ENCODE results near the gene C17orf58. TPM values are rescaled to one million over a fixed set of nuclear protein-coding genes. Genes with fewer than 3 reads are reported as not detected.

C17orf58 gene
- total RNA-seq, 2 experiments from 2014 or later = 19.4 to 23.7 TPM

DNA sequence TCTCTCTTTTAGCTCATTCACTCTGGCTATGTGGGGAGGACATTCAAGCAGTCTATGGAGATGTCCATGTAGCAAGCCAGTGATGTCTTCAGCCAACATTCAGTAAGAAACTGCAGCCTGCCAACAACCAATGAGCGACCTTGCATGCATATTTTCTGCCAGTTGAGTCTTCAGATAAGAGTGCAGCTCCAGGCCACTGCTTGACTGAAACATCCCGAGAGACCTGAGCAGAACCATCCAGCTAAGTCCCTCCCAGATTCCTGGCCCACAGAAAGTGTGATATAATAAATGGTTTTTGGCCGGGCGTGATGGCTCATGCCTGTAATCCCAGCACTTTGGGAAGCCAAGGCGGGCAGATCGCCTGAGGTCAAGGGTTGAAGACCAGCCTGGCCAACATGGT is 10.5 kb upstream of the C17orf58 start:
- DNase-seq = no peak
- no peaks in the 10 kb centered on the region for H3K27me3 Mint-ChIP-seq
- no peaks in the 10 kb centered on the region for H3K9me3 Mint-ChIP-seq (ENCODE audit: low read depth)
- H3K4me1 Mint-ChIP-seq = peaks cover 5% of the 10 kb centered on the region
- no peaks in the 10 kb centered on the region for H3K36me3 Mint-ChIP-seq (ENCODE audit: low read depth)
- intact Hi-C loops (cut with DNase I, micrococcal nuclease) = no loop called here
- ChIA-PET POLR2A (interaction anchor here (0.6 to 0.7 kb wide), 3 partner anchors 9 to 230 kb away, joined by 3 to 11 read pairs (median 4); no protein-coding TSS in a partner anchor), CTCF (interaction anchor here (1.7 kb wide), 1 partner anchor 13 kb away, joined by 7 read pairs; no protein-coding TSS in a partner anchor)
- H3K27ac Mint-ChIP-seq = no peak overlapping the region
- no peak overlapping the region for H3K4me3 Mint-ChIP-seq
- ATAC-seq = no peak

DNA sequence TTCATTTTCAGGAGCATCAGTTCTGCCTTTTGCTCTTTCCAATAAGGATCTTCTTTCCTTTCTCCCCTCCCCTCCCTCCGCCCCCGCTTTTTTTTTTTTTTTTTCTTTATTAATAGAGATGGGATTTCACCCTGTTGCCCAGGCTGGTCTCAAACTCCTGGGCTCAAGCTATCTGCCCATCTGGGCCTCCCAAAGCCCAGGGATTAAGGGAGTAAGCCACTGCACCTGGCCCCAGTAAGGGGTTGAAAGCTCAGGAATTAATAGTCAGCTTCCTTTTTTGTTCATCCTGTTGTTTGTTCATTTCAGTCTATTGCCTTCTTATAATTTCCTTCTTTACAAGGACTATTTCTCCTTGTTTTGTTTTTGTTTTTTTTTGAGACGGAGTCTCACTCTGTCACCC is 7.9 kb upstream of the C17orf58 start:
- intact Hi-C loops (cut with DNase I, micrococcal nuclease) = no loop called here
- Mint-ChIP-seq H3K27ac (no peak overlapping the region), H3K4me3 (no peak overlapping the region), H3K9me3 (ENCODE audit: low read depth) (no peaks in the 10 kb centered on the region), H3K4me1 (no peaks in the 10 kb centered on the region), H3K36me3 (ENCODE audit: low read depth) (no peaks in the 10 kb centered on the region), H3K27me3 (no peaks in the 10 kb centered on the region)
- ATAC-seq = no peak
- no peak for DNase-seq
- ChIA-PET POLR2A (no interaction called here), CTCF (no interaction called here)

DNA sequence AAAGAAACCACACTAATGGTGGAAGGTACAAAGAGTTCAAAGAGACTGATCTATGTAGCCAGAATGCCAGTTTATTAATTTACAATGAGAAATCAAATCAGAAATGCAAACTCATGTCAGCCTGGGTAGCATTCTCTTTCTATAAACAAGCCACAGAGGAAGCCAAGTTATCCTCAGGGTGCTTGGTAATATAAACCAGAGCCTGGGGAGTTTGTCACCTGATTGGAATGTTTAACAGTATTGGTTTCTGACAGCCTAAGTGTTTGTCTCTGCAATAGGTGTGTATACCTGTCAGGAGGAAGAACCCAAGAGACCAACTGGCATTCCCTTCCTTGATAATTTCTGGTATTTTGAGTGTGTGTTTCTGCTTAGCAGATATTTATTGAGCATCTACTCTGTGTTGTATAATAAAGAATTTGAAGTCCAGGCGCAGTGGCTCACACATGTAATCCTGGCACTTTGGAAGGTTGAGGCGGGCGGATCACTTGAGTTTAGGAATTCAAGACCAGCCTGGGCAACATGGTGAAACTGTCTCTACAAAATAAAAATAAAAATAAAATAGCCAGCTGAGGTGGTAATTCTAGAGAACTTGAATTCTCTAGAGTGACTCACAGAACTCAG is 3.1 kb upstream of the C17orf58 start:
- Mint-ChIP-seq H3K4me1 (peaks cover 21% of the 10 kb centered on the region), H3K27me3 (peaks cover 13% of the 10 kb centered on the region), H3K36me3 (ENCODE audit: low read depth) (no peaks in the 10 kb centered on the region), H3K9me3 (ENCODE audit: low read depth) (no peaks in the 10 kb centered on the region), H3K27ac (no peak overlapping the region), H3K4me3 (no peak overlapping the region)
- ChIA-PET CTCF (no interaction called here), POLR2A (no interaction called here)
- intact Hi-C loops (cut with DNase I, micrococcal nuclease) = loop anchor here in 1 of 2 experiments (10.0 kb wide), 1 partner anchor 625 kb away; the partner anchor contains the start of gene PITPNC1
- no peak for DNase-seq
- no peak for ATAC-seq

DNA sequence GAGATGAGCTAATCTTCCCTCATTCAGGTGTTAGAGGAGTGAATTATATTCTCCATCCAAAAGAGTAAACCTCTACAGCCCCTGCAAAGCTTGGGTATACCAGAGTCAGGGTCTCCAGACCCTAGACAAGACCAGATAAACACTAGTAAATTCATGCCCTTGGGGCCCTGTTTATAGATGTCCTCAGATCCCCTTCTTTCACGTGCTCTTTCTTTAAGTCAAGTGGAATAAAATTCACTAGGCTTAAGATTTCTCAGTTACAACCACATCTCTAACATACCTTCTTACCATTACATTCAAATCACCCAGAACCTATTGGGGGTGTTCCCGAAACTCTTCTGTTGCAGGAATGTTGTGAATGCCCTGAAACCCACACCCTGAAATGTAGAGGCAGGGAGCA is 2.2 kb upstream of the C17orf58 start:
- CTCF ChIA-PET = no interaction called here
- intact Hi-C loops (cut with DNase I, micrococcal nuclease) = loop anchor here in 1 of 2 experiments (10.0 kb wide), 1 partner anchor 624 kb away; the partner anchor contains the start of gene PITPNC1

DNA sequence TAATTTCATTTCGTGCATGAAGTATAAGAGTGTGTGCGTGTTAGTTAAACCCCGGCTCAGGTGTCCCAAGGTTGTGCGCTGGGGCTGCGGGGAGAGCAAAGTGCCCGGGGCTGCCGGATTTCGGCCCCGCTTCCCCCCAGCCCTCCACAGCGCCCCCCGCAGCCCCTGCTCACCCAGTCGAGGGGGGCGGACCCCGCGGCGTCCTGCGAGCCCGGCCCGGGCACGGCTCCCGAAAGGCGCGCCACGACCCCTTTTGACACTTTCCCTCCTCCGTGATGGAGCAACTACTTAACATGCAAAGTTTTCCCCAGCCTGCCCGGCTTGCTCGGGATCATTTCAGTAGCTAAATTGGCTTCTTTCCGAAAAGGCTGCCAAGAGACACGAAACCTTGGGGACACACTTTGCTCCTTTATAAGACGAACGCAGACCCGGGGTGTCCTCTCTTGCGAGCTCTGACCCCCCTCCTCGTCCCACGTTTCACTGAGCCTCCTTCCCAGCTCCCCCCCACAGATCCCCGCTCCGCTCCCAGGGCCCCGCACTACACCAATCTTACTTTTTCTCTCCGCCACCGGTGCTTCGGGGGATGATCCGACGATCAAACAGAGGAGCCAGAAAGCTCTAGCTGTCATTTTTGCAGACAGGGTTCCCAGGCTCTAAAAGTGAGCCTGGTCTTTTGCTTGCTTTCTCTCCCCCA is 552 bp downstream of the C17orf58 start:
- Mint-ChIP-seq H3K9me3 (ENCODE audit: low read depth) (no peaks in the 10 kb centered on the region), H3K4me3 (peak overlapping the region; percentile 75), H3K4me1 (peaks cover 26% of the 10 kb centered on the region), H3K27ac (peak overlapping the region; percentile 88), H3K36me3 (ENCODE audit: low read depth) (peaks cover 12% of the 10 kb centered on the region), H3K27me3 (peaks cover 13% of the 10 kb centered on the region)
- POLR2A ChIA-PET = interaction anchor here (0.6 to 2.4 kb wide), 3 partner anchors 11 to 41 kb away, joined by 3 to 11 read pairs (median 8); partner anchors contain the start of gene KPNA2
- ATAC-seq = no peak
- intact Hi-C loops (cut with DNase I, micrococcal nuclease) = loop anchor here (2.0 to 10.0 kb wide), 4 partner anchors 15 to 621 kb away; partner anchors contain the start of gene PITPNC1 (in 1 of the 2)
- CTCF ChIA-PET = interaction anchor here (0.9 to 2.8 kb wide), 7 partner anchors 14 to 466 kb away, joined by 3 to 12 read pairs (median 3); no protein-coding TSS in a partner anchor
- DNase-seq = peak; percentile 46

More for the DNA sequence above, 2.2 kb upstream of the C17orf58 start:
- Mint-ChIP-seq H3K9me3 (ENCODE audit: low read depth) (no peaks in the 10 kb centered on the region), H3K27ac (no peak overlapping the region), H3K4me1 (peaks cover 21% of the 10 kb centered on the region), H3K36me3 (ENCODE audit: low read depth) (no peaks in the 10 kb centered on the region), H3K27me3 (peaks cover 13% of the 10 kb centered on the region), H3K4me3 (no peak overlapping the region)
- ATAC-seq (no peak), DNase-seq (no peak)
- POLR2A ChIA-PET = no interaction called here

DNA sequence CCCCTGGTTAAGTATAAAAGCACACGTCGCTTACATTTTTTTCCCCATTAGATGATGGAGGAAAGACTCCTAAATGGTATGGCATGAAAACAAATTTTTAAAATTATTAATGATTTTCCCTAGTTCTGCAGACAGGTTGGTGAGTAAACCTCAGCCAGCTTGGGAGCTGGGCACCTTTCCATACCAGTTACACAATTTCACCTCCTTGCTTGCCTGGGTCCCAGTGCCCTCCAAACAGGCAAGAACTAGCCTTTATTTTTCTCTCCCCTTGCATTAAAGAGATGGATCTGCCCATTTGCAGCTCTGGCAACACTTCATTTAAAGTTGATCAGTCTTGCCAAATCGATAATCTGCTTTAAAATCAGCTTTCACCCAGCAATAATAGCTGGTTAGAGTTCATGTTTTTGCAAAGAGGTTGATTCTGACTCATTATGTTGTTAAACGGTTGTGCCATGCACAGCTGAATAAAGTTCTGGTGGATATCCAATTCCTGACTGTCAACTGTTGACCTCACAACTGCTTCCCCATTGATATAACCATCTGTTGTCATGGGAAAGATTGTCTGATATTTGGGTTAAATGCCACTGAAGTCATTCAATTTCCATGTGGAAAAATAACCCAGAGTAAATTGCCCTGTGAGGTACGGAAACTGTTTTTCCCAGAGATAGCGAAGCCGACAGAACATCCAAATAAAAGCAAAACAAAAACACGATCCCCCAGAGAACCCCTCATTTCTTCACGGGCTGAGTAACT is 1.3 kb downstream of the C17orf58 start:
- ATAC-seq = no peak
- DNase-seq = no peak
- no peaks in the 10 kb centered on the region for H3K9me3 Mint-ChIP-seq (ENCODE audit: low read depth)
- H3K36me3 Mint-ChIP-seq (ENCODE audit: low read depth) = peaks cover 12% of the 10 kb centered on the region
- H3K4me1 Mint-ChIP-seq = peaks cover 26% of the 10 kb centered on the region
- POLR2A ChIA-PET = interaction anchor here (0.6 to 2.4 kb wide), 3 partner anchors 12 to 42 kb away, joined by 3 to 11 read pairs (median 8); no protein-coding TSS in a partner anchor
- CTCF ChIA-PET = interaction anchor here (0.9 to 2.8 kb wide), 8 partner anchors 15 to 467 kb away, joined by 3 to 12 read pairs (median 4); no protein-coding TSS in a partner anchor
- H3K27ac Mint-ChIP-seq = peak overlapping the region; percentile 88
- intact Hi-C loops (cut with DNase I, micrococcal nuclease) = loop anchor here (1.0 to 10.0 kb wide), 4 partner anchors 24 to 620 kb away; partner anchors contain the start of gene PITPNC1 (in 1 of the 2)
- peaks cover 13% of the 10 kb centered on the region for H3K27me3 Mint-ChIP-seq
- peak overlapping the region; percentile 75 for H3K4me3 Mint-ChIP-seq

DNA sequence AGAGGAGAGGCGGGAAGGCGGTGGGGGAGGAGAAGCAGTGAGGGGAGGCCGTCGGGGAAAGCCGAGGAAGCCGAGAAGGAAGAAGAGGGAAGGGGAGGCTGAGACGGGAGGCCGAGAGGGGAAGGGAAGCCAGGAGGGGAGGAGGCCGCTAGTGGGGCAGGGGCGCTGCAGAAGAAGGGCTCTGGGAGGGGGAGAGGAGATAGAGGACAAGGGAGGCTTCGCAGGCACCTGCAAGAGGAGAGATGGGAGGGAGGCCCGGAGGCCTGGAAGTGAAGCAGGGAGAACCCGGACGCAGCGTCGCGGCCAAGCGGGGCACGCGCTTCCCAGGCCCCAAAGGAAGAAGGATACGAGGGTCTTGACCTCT is 2.3 kb downstream of the C17orf58 start:
- DNase-seq = no peak
- peak; percentile 3 for ATAC-seq
- Mint-ChIP-seq H3K27me3 (peaks cover 13% of the 10 kb centered on the region), H3K36me3 (ENCODE audit: low read depth) (peaks cover 12% of the 10 kb centered on the region), H3K4me3 (peak overlapping the region; percentile 75), H3K27ac (peak overlapping the region; percentile 84), H3K4me1 (peaks cover 26% of the 10 kb centered on the region), H3K9me3 (ENCODE audit: low read depth) (no peaks in the 10 kb centered on the region)
- POLR2A ChIA-PET = interaction anchor here (2.4 kb wide), 1 partner anchor 43 kb away, joined by 8 read pairs; no protein-coding TSS in a partner anchor
- intact Hi-C loops (cut with DNase I, micrococcal nuclease) = loop anchor here (1.0 to 10.0 kb wide), 11 partner anchors 17 to 1333 kb away; partner anchors contain the start of genes ABCA5 (in 1 of the 2), ARSG (in 1 of the 2), BPTF (in 1 of the 2) and KPNA2 (in 1 of the 2)
- CTCF ChIA-PET = interaction anchor here (1.2 to 1.3 kb wide), 2 partner anchors 20 to 26 kb away, joined by 3 to 9 read pairs; no protein-coding TSS in a partner anchor

DNA sequence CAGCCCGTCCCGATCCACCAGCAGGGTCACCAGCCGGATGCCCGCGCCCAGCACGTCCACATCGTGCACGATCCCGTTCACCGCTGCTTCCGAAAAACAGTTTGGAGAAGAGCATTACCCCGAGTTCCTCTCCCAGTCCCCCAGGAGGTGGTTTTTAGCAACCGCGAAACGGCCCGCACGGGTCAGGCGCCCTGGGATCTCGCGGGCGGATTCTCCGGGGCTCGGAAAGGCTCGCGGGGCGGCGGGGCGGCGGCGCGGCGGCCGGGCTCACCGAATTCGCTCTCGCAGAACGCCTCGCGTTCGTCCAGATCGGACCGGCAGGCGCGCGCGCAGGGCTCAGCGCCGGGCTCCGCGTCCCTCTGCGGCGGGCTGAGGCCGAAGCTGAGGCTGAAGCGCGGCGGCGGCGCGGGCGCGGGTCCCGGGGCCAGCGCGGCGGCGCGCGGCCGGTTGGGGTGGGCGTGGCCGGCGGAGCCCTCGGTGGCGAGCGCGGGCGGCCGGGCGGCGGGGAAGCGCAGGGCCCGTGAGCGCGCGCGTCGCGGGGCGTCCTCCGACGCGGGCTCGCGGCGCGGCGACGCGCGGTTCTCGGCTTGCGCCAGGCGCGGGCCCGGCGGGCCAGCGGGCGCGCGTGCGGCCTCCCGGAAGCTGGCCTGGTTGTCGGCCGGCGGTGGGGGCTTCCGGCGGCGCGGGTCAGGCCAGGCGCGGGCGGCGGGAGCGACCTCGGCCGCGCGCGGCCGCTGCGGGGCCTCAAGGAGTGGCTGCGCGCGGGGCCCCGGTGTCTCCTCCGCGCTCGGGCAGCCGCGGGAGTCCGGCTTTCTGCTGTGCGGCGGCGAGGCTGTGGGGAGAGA is 2.9 kb downstream of the C17orf58 start:
- Mint-ChIP-seq H3K4me3 (peak overlapping the region; percentile 88), H3K27ac (peak overlapping the region; percentile 92), H3K36me3 (ENCODE audit: low read depth) (peaks cover 12% of the 10 kb centered on the region), H3K4me1 (peaks cover 26% of the 10 kb centered on the region), H3K9me3 (ENCODE audit: low read depth) (no peaks in the 10 kb centered on the region), H3K27me3 (peaks cover 13% of the 10 kb centered on the region)
- ChIA-PET POLR2A (interaction anchor here (2.4 kb wide), 1 partner anchor 43 kb away, joined by 8 read pairs; no protein-coding TSS in a partner anchor), CTCF (interaction anchor here (0.6 kb wide), 1 partner anchor 10 kb away, joined by 3 read pairs; no protein-coding TSS in a partner anchor)
- DNase-seq (peak; percentile 84), ATAC-seq (peak; percentile 57)
- intact Hi-C loops (cut with DNase I, micrococcal nuclease) = loop anchor here in 1 of 2 experiments (1.0 to 10.0 kb wide), 8 partner anchors 18 to 1333 kb away; partner anchors contain the start of genes ABCA5, ARSG, BPTF and KPNA2

DNA sequence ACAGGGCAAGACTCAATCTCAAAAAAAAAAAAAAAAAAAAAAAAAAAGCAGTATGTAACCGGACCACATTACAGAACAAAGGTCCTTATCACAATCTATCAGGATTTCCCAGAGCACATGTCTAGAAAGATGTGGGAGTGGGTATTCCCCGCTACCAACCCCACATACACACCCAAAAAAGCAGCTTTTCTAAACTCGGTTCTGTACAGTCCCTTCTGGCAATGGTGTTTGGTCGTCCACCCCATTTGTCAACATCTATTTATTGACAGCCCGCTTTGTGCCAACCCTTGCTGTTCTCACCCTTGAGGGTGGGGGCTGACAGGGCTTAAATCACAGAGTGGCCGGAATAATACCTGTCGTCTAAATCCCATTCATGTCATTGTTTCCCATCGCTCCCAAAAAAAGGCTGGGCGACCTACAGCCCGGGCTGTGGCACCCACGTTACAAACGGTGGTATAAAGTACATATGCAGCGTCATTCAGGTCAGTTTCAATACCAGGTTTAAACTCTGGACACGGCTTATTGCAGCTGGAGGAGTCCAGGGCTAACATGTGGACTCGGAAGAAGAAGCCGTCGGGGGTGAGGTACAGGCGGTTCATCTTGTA is 3.6 kb downstream of the C17orf58 start:
- H3K27me3 Mint-ChIP-seq = peaks cover 13% of the 10 kb centered on the region
- ChIA-PET POLR2A (no interaction called here), CTCF (interaction anchor here (0.6 to 0.9 kb wide), 3 partner anchors 9 to 40 kb away, joined by 3 to 5 read pairs (median 3); no protein-coding TSS in a partner anchor)
- ATAC-seq (no peak), DNase-seq (peak; percentile 18)
- intact Hi-C loops (cut with DNase I, micrococcal nuclease) = loop anchor here in 1 of 2 experiments (1.0 to 10.0 kb wide), 8 partner anchors 19 to 1334 kb away; partner anchors contain the start of genes ABCA5, ARSG, BPTF and KPNA2
- peaks cover 12% of the 10 kb centered on the region for H3K36me3 Mint-ChIP-seq (ENCODE audit: low read depth)
- no peaks in the 10 kb centered on the region for H3K9me3 Mint-ChIP-seq (ENCODE audit: low read depth)
- peak overlapping the region; percentile 92 for H3K27ac Mint-ChIP-seq
- peaks cover 26% of the 10 kb centered on the region for H3K4me1 Mint-ChIP-seq
- H3K4me3 Mint-ChIP-seq = peak overlapping the region; percentile 88

Measured in activated CD4-positive, alpha-beta T cell treated with anti-CD3 and anti-CD28 coated beads for 36 hours (primary cell).